Right ventricle myocardium inferior (tissue), 1 donor: ENCODE measurements around the gene STAP2. TPM values are rescaled to one million over a fixed set of nuclear protein-coding genes. Genes with fewer than 3 reads are reported as not detected.
A peak's percentile ranks its signal among the peaks of the same experiment; 100 is the strongest.
"Not testable (repeated sequence)": the region's sequence is repeated elsewhere in the genome, so short reads cannot be mapped to it uniquely, and the experiment has no call there.

Experiments
- ATAC-seq: fragments of 200-7000 bp; cut with Tn5 transposase; one replicate; pipeline ENCODE4 v1.9.1; 2020; ENCODE audit warnings: mild to moderate bottlenecking, moderate library complexity
- DNase-seq: peaks from one replicate; pipeline ENCODE4 v3.0.0; 2021; ENCODE audit errors: missing footprints
- intact Hi-C: fragments of 100-400 bp; cut with DNase I; formaldehyde crosslinking; loops from one replicate; pipeline ENCODE4 v1.11.0; 2022
- total RNA-seq: library from RNA; stranded (reverse); fragmentation: NEBNext Ultra II Directional; extraction: Animal tissue kit (Norgen Biotek cat#: 25700); gene quantifications from one replicate; pipeline ENCODE4 v1.2.1, GENCODE V29; 2021
- donor health status: DM: no; HTN: yes; CAD: no; lungs with severe emphysema.

STAP2 gene
- total RNA-seq, 1 donor from 2014 or later, result 4.3 TPM

DNA sequence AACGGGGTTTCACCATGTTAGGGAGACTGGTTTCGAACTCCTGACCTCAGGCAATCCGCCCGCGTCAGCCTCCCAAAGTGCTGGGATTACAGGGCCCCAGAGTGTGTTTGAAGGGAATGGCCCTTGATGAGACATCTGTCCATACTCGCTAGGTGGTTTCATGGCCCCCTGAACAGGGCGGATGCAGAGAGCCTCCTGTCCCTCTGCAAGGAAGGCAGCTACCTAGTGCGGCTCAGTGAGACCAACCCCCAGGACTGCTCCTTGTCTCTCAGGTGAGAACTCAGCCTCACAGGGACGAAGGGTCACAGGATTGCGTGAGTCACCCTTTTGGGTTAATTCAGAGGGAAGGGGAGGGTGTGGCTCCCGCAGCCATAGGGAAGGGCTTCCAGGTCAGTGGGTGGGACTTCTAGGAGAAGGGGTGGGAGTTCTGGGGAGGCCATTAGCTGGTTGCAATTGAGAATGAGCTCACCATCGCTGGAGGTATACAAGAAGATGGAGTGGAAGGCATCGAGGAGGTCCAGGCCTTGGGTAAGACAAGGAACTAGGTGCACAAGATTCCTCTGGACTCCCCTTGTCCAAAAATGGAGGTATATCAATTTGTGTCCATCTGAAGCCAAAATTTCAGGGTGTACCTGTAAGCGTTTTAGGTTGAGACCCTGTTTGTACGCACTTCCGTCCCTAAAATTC lies 50.4 kb downstream of the STAP2 start:
- ATAC-seq, result no peak
- intact Hi-C loops, result no loop called here

DNA sequence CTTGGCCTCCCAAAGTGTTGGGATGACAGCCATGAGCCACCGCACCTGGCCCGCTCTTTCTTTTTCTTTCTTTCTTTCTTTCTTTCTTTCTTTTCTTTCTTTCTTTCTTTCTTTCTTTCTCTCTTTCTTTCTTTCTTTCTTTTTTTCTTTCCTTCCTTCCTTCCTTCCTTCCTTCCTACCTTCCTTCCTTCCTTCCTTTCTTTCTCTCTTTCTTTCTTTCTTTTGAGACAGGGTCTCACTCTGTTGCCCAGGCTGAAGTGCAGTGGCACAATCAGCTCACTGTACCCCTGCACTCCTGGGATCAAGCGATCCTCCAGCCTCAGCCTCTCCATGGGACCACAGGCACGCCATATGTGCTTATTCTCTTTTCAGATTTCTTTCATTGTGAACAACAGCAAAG lies 52.5 kb downstream of the STAP2 start:
- ATAC-seq, intact Hi-C loops: not testable (repeated sequence)

More for the DNA sequence above, 50.4 kb downstream of the STAP2 start:
- no peak for DNase-seq

DNA sequence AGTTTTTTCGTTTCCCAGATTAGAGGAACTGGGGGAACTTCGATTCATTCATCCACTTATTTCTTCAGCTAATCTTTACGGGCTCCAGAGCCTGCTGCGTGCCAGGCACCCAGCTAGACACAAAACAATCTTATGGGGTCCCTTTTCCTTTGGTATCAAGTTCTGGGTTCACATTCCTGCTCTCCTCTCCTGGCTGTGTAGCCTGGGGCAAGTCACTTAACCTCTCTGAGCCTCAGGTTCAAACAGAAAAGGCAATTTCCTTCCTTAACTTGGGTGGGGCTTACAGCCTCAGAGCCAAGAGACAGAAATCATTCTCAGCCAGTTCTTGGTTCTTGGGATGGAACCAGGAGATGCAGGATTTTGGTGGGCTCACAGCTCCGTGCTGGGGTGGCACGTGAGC lies 53.7 kb downstream of the STAP2 start:
- intact Hi-C loops, result no loop called here
- DNase-seq (no peak), ATAC-seq (no peak)

More for the DNA sequence above, 52.5 kb downstream of the STAP2 start:
- not testable (repeated sequence) for DNase-seq

DNA sequence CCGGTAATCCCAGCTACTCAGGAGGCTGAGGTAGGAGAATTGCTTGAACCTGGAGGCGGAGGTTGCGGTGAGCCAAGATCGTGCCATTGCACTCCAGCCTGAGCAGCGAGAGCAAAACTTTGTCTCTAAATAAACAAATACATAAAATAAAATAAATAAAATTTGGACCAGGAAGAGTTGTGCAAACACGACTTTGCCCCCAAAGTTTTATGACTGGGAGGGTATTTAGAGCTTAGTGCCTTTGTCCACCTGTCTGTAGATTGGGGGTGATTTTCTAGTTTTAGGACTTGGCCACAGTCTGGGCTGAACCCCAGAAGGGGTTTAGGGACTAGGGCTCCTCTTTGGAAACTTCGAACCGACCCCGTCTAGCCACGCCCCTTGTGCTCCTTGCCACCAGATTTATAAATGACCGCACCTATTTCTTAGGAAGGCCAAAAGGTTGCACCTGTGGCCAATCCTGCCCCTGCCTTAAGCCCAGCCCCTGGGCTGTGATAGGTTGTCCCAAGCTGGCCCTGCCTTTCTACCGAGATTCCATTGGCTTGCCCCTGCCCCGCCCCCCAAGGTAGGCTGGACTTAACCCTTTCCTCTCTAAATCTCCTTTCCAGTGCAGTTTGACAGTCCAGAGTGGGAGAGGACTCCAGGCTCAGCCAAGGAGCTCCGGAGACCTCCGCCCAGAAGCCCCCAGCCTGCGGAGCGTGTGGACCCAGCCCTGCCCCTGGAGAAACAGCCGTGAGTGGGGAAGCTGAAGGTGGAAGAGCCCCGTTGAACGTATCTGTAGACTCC lies 54.3 kb downstream of the STAP2 start:
- intact Hi-C loops, result no loop called here
- DNase-seq (no peak), ATAC-seq (no peak)

DNA sequence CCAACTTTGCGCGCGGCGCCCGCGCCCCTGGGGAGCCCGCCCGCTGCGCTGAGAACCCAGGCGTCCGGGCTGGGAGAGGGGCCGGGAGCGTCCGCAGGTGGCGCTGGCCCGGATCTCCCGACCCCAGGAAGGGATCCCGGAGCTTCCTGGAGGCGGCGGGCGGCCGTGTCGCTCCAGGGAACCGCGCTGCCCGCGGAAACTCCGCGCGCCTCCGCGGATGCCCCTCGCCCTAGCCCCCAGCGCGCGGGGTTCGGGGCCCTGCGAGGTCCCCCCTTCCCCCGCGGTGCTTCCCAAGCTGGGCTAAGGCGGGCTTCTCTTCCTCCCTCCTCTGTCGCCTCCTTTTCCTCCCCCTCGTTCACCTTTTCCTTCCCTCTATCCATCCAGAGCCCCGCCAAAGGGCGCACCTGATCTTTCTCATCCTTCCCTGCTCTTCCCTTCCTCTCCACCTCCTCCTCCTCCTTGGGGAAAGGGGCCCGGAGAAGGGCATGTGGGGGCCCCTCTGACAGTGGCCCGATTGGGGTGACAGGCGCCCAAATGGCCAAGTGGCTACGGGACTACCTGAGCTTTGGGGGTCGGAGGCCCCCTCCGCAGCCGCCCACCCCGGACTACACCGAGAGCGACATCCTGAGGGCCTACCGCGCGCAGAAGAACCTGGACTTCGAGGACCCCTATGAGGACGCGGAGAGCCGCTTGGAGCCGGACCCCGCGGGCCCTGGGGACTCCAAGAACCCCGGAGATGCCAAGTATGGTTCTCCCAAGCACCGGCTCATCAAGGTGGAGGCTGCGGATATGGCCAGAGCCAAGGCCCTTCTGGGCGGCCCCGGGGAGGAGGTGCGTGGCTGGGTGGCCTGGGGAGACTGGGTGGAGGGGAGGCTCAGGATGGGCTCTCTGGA lies 58.9 kb downstream of the STAP2 start:
- intact Hi-C loops, result loop anchor here (10.0 kb wide), 1 partner anchor 255 kb away; the partner anchor contains the start of gene PLIN5
- ATAC-seq (peak; percentile 20), DNase-seq (peak; percentile 11)

DNA sequence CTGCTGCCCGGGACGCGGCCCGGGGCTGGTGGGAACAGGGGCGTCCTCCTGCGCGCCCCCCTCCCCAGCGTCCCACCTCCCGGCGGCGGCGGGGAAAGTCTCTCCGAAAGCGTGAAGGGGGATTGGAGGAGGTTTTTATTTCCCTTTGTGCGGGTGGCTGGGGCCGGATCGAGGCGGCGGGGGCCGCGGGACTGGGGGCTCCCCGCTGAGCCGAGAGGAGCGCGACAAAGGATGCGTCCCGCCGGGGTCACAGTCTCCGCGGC lies 59.4 kb downstream of the STAP2 start:
- intact Hi-C loops, result loop anchor here (10.0 kb wide), 1 partner anchor 256 kb away; the partner anchor contains the start of gene PLIN5
- DNase-seq, result no peak
- ATAC-seq, result no peak

DNA sequence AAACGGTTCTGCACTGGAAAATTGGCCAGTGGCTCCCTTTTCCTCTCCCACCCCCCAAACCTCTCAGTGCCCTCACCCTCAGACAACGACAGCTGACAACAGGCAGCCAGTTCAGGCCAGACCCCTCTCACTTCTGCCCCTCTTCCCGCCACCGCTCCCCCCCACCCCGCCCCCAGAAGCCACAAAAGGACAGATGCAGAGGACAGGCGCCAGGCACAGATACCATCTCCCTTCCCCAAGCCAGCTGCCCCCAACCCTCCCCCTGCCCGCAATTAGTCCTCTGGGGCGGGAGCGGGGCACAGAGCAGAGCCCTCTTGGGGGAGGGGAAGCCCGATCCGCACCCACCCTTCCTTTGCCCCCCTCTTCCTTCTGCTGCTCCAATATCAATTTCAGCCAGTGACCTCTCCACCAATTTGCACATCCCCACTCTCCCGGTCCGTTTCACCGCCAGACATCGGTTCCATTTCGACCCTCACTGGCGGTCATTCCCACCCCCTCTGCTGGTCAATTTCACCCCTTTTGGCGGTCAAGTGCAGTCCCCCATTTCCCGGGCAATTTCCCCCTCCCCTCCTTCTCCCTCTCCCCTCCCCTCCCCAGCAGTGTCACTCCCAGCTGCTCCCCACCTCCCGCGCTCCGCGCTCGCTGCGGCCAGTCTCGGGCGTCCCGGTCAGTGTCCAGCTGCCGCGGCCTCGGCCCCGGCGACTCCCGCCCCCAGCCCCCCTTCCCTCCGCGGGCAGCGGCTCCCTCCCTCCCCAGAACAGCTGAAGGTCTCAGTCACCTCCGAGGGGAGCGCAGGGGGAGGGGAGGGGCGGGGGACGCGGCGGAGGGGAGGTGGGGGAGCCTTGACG lies 60.0 kb downstream of the STAP2 start, which contains the start of gene SHD:
Gene SHD (plus strand): TSS at position 848 of the 848 bp plus-strand sequence. CDS start 798 bp downstream, outside the sequence.
- ATAC-seq, result no peak
- intact Hi-C loops, result loop anchor here (10.0 kb wide), 1 partner anchor 256 kb away; the partner anchor contains the start of gene PLIN5

DNA sequence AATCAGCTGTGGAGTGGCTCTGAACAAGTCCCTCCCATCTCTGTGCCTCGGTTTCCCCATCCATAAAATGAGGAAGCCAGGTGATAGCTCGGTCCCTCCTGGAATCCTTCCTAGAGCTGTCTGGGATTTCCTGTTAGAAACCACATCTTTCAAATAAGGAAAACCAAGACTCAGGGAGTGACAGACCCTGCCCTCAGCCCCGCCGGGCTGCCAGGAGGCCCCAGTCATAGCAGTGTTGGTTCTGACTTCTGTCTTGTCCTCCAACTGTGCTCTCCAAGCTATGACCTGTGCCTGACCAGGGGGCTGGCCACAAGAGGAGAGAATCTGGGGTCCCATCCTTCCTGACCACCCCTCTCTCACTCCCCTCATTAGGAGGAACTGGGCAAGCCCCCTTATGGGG lies 60.6 kb downstream of the STAP2 start:
- intact Hi-C loops, result loop anchor here (10.0 kb wide), 1 partner anchor 257 kb away; the partner anchor contains the start of gene PLIN5
- DNase-seq (peak; percentile 28), ATAC-seq (no peak)

More for the DNA sequence above, 60.0 kb downstream of the STAP2 start, which contains the start of gene SHD:
- DNase-seq, result peak; percentile 0

DNA sequence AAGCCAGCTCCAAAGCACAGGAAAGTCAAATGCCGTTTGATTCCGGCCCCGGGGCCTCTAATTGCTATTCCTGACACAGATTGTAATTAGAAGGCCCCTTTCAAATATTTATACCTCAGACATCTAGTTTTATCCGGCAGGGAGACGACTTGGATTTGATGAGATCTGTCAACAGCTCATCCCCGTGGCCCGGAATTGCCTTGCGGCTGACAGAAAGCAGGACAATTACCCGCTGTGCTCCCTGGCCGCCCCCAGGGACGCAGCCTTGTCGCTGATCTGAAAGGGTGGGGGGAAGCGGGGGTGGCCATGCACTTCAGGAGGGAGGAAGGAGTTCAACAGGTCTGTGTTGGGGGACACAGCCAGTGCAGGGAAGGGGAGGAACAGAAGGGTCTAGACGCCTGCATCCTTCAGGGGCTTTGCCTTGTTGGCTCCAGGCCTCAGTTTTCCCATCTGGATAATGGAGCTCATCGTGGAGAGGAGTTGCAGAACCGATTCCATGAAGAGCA lies 61.4 kb downstream of the STAP2 start:
- DNase-seq (no peak), ATAC-seq (no peak)
- intact Hi-C loops, result loop anchor here (10.0 kb wide), 1 partner anchor 258 kb away; the partner anchor contains the start of gene PLIN5

DNA sequence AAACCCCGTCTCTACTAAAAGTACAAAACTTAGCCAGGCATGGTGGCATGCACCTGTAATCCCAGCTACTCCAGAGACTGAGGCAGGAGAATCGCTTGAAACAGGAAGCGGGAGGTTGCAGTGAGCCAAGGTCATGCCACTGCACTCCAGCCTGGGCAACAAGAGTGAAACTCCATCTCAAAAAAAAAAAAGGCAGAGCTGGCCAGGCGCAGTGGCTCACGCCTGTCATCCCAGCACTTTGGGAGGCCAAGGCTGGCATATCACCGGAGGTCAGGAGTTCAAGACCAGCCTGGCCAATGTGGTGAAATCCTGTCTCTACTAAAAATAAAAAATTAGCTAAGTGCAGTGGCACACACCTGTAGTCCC lies 64.3 kb downstream of the STAP2 start:
- intact Hi-C loops, result loop anchor here (10.0 kb wide), 1 partner anchor 260 kb away; the partner anchor contains the start of gene PLIN5
- not testable (repeated sequence) for ATAC-seq, DNase-seq

Other genes starting within 250 kb of the STAP2 start
- 138 TPM for gene MAP2K2, start 214.7 kb downstream of the STAP2 start, total RNA-seq
- gene CREB3L3, start 185.2 kb downstream of the STAP2 start, total RNA-seq, result not detected
- 10.4 TPM for gene SIRT6, start 156.3 kb downstream of the STAP2 start, total RNA-seq
- 0.19 TPM for gene ANKRD24, start 156.1 kb downstream of the STAP2 start, total RNA-seq
- gene EBI3, start 109.3 kb downstream of the STAP2 start, total RNA-seq, result 0.73 TPM
- gene YJU2, start 91.7 kb downstream of the STAP2 start, total RNA-seq, result 9.2 TPM
- not detected for gene SHD, start 59.6 kb downstream of the STAP2 start, total RNA-seq
- not detected for gene TMIGD2, start 36.4 kb downstream of the STAP2 start, total RNA-seq
- gene FSD1, start 34.2 kb downstream of the STAP2 start, total RNA-seq, result not detected
- 21.0 TPM for gene MPND, start 4.7 kb upstream of the STAP2 start, total RNA-seq
- 22.0 TPM for gene SH3GL1, start 61.7 kb upstream of the STAP2 start, total RNA-seq
- 5.9 TPM for gene CHAF1A, start 63.8 kb upstream of the STAP2 start, total RNA-seq
- gene UBXN6, start 119.0 kb upstream of the STAP2 start, total RNA-seq, result 119 TPM
- 28.2 TPM for gene HDGFL2, start 133.5 kb upstream of the STAP2 start, total RNA-seq
- gene PLIN4, start 179.7 kb upstream of the STAP2 start, total RNA-seq, result 241 TPM
- 50.4 TPM for gene PLIN5, start 196.4 kb upstream of the STAP2 start, total RNA-seq
- 0.73 TPM for gene LRG1, start 201.2 kb upstream of the STAP2 start, total RNA-seq
- gene SEMA6B, start 220.9 kb upstream of the STAP2 start, total RNA-seq, result 16.7 TPM